Fibroblast of skin of back (primary cell): ENCODE results near the gene FAM234B.
A peak's percentile ranks its signal among the peaks of the same experiment; 100 is the strongest.

Experiments used
- DNase-seq: peaks from one replicate; pipeline ENCODE4 v3.0.0-alpha.2; 2013

FAM234B gene

DNA sequence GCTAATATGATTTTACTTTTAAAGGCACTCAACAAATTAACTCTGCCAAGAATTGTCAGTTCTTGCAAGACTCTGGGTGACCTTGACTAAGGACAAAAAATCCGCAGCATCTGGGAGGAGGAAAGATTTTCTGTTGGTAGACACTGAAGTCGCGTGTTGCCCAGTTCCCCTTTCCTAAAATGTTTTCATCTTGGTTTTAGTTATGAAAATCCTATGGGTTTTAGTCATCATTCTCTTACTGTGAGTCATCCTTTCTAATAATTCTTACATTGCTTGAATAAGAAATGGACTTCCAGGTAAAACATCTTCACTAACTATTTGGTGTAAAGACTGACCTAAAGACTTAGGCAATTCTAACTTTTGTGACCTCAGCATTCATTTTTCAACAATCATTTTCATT, 50.2 kb downstream of the FAM234B start:
- DNase-seq: peak; percentile 79

- no peak for DNase-seq
These were observed 51.2 kb downstream of the FAM234B start for GRCh38 chr12:13095266-13095995.

DNA sequence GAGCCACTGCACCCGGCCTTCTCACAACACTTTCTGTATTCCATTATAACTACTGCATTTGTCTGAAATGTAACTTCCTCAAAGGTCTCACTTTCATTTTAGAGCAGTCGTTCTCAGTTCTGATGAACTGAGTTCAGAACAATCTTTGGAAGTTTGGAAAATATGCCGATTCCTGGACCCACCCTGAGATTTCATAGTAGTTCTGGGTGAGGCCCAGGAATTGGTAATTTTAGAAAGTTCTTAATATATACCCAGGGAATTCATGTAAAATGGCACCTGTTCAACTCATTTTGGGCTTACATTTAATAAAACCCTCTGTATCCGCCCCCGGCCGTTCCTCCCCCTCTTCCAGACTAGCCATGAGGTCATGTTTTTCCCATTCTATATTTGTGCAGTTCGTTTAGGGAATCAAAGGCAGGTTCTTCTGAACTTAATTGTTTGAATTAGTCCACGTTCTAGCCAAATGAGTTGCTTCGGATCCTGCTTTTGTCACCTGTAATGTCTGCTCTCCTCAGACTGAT, 53.4 kb downstream of the FAM234B start:
- no peak for DNase-seq

GRCh38 chr12:13099066-13099843, 55.1 kb downstream of the FAM234B start:
- peak; percentile 45 for DNase-seq

GRCh38 chr12:13099844-13100604, 55.8 kb downstream of the FAM234B start:
- DNase-seq: no peak

GRCh38 chr12:13100605-13100881, 56.4 kb downstream of the FAM234B start:
- DNase-seq: no peak

DNA sequence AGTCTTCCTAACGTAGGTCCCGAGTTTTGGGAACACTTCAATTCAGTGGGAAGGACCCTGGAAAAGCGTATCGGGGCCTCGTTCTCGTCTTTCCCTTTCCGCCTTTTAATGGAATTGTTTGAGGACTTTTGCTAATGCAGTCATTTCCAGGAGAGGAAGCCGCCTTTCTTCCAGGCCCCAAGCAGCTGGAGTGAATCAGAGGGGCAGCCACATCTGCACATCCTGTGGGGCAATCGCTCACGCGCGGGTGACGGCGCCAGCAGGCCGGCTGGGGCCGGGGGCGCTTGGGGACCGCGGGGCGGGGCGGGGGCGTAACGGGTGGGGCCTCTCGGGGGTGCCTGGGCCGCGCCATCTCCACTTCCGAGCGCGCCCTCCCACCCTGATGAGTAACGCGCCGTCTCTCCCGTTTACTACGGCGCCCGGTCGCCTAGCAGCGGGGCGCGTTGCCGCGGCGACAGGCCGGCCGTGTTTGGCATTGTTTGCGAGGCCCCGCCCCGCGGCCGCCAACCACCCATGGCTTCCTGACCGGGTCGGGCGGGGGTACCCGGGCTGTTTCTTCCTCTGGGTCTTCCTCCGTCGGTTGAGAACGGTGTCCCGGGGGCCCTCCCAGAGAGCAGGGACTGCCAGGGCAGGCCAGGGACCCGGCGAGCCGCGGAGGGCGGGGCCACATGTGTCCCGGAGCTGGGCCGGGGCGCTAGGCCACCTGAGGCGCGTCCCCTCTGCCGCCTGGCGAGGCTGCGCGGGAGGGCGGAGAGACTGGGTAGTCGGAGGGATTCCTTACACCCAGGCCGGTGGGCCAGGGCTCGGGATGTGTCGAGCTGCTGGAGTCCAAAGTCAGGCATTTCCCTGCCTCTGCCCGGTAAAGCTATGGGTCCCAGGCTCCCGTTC, 56.9 kb downstream of the FAM234B start:
- DNase-seq: peak; percentile 92

DNA sequence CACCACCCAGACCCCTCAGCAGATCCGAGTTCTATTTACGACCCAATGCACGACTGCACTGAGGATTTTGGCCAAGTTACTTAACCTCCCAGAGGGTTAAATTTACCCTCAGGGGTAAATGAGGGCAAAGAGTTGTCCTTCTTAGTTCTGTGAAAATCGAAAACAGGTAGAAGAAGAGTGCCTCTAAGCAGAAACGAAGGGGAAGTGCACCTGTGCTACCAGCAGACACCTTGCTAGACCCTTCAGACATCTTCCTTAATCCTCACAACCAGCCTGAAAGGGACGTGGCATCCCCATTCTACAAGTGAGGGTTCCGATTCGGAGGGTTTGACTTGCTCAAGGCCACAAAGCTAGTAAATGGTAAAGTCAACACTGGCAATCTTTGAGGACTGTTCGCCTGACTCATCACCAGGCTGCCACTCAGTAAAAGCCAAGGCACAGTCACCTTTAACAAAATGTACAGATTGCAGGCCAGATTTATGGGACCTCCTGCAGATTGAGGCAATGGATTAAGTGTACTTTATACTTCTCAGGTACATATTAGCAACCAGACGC, 57.7 kb downstream of the FAM234B start:
- peak; percentile 68 for DNase-seq

- peak; percentile 46 for DNase-seq
These were observed 58.4 kb downstream of the FAM234B start for GRCh38 chr12:13102461-13103195.

DNA sequence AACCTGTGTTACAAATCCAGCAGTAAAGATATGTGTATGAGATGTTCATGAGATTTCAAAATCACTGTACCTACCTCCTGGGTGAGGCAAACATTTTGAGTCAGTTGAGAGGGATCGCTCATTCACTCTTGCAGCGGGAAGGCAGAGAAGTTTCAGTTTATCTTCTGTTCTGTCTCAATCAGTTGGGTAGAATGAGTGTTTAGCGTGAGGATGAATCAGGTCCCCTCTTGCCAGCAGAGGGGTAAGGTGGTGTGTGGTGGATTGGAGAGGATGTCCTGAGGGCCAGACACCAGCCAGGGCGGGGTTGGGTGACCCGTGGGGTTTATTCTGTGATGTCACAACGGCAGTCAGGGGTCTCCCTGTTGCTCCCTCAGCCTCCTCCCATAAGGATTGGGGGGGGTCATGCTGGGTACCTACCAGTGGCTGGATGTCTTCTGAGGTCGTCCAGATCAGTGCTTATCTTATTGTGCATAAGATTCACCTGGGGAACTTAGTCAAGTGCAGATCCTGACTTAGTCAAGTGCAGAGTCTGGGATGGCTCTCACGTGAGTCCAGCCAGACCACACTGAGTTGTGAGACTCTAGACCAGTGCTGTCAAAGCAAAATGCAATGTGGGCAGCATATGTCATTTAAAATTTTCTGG, 59.3 kb downstream of the FAM234B start, which contains the start of gene GSG1:
GSG1 (minus strand) TSS at position 277 of the 643 bp plus-strand sequence; CDS start at position 122, 155 bp downstream.
- no peak for DNase-seq

DNA sequence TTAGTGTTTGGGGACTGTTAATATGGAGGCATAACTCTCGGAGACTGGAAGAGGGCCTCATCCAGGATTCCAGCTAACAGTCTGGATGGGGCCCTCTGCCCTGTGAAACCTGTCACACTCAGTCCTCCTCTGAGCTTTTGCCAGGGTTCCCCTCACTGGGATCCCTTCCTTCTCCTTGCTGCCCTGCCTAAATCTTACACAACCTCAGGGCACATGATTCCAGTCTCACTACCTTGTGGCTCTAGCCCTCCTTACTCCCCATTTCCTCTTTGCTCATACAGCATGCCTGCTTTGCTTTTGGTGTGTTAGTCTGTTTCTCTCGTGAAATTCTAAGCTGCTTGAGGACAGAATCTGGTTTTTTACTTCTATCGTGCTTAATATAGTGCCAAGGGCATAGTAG, 60.2 kb downstream of the FAM234B start:
- DNase-seq: no peak

GRCh38 chr12:13105781-13106180, 61.6 kb downstream of the FAM234B start:
- DNase-seq: no peak

GRCh38 chr12:13106666-13107065, 62.5 kb downstream of the FAM234B start:
- DNase-seq: no peak

- DNase-seq: no peak
These were observed 68.8 kb downstream of the FAM234B start for GRCh38 chr12:13112968-13113367.

DNA sequence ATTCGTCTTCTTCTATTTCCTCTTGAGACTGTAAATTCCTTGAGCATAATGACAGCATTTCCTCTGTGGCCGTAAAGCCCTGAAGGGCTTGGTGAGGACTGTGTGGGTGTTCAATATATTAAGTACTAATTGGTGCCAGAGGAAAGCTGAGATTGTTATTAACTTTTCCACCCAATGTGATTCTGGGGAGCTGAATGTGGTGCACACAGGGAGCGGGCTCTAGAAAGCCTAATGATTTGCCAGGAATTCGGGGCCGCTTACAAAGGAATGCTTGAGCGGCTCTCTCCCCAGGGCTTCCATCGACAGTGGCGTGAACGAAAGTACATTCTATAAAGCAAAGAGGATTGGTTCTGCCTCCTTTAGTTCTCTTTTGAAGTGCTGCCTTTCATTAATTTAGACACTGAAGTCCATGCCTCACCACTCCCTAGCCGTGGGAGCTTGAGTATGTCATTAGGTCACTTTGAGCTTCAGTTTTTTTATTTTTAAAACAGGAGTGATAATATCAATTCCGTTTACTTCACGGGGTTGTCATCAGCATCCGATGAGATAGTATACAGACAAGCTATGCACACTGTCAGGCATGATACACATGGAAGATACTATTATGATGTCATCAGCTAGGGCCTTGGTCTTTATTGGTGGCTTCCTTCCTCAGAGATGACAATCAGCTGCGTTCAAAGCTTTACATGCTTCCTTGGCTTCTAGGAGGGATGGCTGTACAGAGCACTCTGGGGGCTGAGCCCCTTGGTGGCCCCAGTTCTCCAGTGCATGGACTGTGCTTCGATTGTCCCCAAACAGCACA, 70.3 kb downstream of the FAM234B start:
- peak; percentile 58 for DNase-seq

- DNase-seq: no peak
These were observed 72.1 kb downstream of the FAM234B start for GRCh38 chr12:13116259-13116658.

DNA sequence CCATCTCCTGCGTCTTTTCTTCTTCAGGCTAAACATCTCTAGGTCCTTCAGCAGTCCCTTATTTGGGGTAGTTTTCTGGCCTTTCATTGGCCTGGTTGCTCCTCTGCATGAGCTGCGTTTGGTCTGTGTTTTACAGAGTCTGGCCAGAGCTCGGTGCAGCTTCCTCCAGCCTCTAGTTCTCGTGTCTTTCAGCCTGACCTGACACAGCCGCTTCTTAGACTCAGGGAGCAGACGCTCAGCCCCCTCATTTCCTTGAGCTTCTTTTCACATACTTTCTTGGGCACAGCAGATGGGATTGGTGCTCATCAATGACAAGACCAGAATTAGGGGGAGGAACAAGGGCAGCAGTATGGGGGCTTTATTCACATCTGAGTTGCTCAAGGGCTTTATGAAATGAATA, 72.8 kb downstream of the FAM234B start:
- DNase-seq: no peak

- no peak for DNase-seq
These were observed 75.6 kb downstream of the FAM234B start for GRCh38 chr12:13119826-13120225.

DNA sequence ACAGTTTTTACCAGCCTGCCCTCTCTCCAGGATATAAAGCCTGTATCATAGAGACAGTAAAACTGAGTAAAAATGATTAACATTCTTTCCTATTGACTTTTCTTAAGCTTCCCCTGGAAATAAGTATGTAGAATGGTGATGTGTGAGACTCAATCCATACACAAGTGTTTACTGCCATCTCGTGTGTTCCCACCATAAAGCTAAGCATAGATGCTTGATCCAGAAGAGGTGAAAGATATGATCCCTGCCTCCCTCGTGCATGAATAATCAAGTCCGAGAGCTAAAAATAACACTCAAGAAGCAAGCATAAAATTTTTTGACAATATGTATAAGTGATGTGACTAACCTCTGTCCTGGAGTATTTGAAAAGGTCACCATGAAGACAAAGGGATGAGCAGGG, 76.2 kb downstream of the FAM234B start:
- no peak for DNase-seq

DNA sequence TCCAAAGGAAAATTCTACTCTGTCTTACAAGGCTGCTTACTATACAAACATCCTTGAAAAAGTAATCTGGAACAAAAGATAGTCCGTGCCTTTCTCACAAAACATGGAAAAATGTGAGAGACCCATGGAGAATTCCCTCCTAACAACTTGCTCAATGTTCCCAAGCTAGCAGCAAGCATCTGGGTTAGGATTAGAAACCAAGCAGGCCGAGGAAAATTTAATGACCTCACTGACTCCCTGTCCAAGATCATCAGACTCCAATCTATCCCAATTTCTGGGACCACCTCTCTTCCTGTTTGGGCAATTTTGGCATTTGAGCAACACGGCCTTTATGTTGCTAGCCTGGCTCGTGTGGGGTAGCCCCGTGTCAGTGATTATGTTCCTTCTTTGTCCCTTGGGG, 77.4 kb downstream of the FAM234B start:
- DNase-seq: no peak
